SK-N-SH (cell line): ENCODE measurements around the gene GPATCH2L. TPM values are rescaled to one million over a fixed set of nuclear protein-coding genes. Genes with fewer than 3 reads are reported as not detected.

Source experiments
- CTCF ChIA-PET: fragments of 300-600, 350-600 bp; formaldehyde crosslinking; extraction: SDS; loops from one replicate; lab custom pipeline; 2021; lab: Yijun Ruan, JAX
- POLR2A ChIA-PET: fragments of 350-600 bp; sonication (Branson Sonifier 250); formaldehyde crosslinking; extraction: SDS; loops from one replicate; lab custom pipeline; 2020; ENCODE audit warnings: antibody characterized with exemption, inconsistent platforms; lab: Yijun Ruan, JAX
- DNase-seq: peaks from one replicate; pipeline ENCODE4 v3.0.0; 2012
- H2AFZ ChIP-seq: fragments of 200-600 bp; sonication (generic); 2 replicates; pipeline ENCODE4 v1.8.1; 2016; ENCODE audit warnings: antibody characterized with exemption, mild to moderate bottlenecking, low read depth
- H3F3A ChIP-seq: fragments of 200-600 bp; sonication (generic); replicated peaks from 2 replicates; pipeline ENCODE3; 2016; ENCODE audit warnings: antibody characterized with exemption, mild to moderate bottlenecking; ENCODE audit not compliant: insufficient read depth
- H3K27ac ChIP-seq, 2 experiments: fragments of 200-500 bp in 1 of 2; fragments of 200-600 bp in 1 of 2; sonication (Bioruptor generic) in 1 of 2; sonication (generic), shearing (Covaris generic) in 1 of 2; 2 replicates each; pipeline versions ENCODE4 v1.5.1 to v1.6.1; 2014 to 2016; ENCODE audit warnings: low read depth in 2 of 2, inconsistent platforms in 1 of 2, low read length in 1 of 2, mild to moderate bottlenecking in 1 of 2, mixed read lengths in 1 of 2
- H3K27me3 ChIP-seq: fragments of 200-600 bp; sonication (generic), shearing (Covaris generic); 2 replicates; pipeline ENCODE4 v1.6.1; 2016; ENCODE audit warnings: mixed run types; ENCODE audit not compliant: insufficient read depth
- H3K36me3 ChIP-seq, 2 experiments: fragments of 200-500 bp in 1 of 2; fragments of 200-600 bp in 1 of 2; sonication (Bioruptor generic) in 1 of 2; sonication (generic) in 1 of 2; replicated peaks in 1 of 2; 2 replicates each; pipeline versions ENCODE3 to v1.5.1; 2014 to 2016; ENCODE audit warnings: low read length in 1 of 2, mild to moderate bottlenecking in 1 of 2; ENCODE audit not compliant: insufficient read depth in 2 of 2, control insufficient read depth in 1 of 2
- H3K4me1 ChIP-seq, 2 experiments: fragments of 200-500 bp in 1 of 2; fragments of 200-600 bp in 1 of 2; sonication (Bioruptor generic) in 1 of 2; sonication (generic), shearing (Covaris generic) in 1 of 2; 2 replicates each; pipeline versions ENCODE4 v1.5.1 to v1.6.1; 2014 to 2016; ENCODE audit warnings: low read depth in 1 of 2, low read length in 1 of 2, mixed run types in 1 of 2; ENCODE audit not compliant: insufficient read depth in 2 of 2, control insufficient read depth in 1 of 2
- H3K4me2 ChIP-seq: fragments of 200-600 bp; sonication (generic), shearing (Covaris generic); 2 replicates; pipeline ENCODE4 v1.6.1; 2017; ENCODE audit warnings: mixed run types
- H3K4me3 ChIP-seq, 2 experiments: fragments of 200-500 bp in 1 of 2; fragments of 200-600 bp in 1 of 2; sonication (Bioruptor generic) in 1 of 2; sonication (generic), shearing (Covaris generic) in 1 of 2; 2 replicates each; pipeline versions ENCODE4 v1.5.1 to v1.8.1; 2014 to 2016; ENCODE audit warnings: low read depth in 2 of 2, inconsistent platforms in 1 of 2, low read length in 1 of 2, mild to moderate bottlenecking in 1 of 2, mixed read lengths in 1 of 2, moderate library complexity in 1 of 2
- H3K79me2 ChIP-seq: fragments of 200-600 bp; sonication (generic); 2 replicates; pipeline ENCODE4 v1.8.1; 2017; ENCODE audit warnings: mild to moderate bottlenecking; ENCODE audit not compliant: insufficient read depth
- H3K9ac ChIP-seq: fragments of 200-600 bp; sonication (generic); 2 replicates; pipeline ENCODE4 v1.6.1; 2017; ENCODE audit warnings: mixed run types
- H3K9me2 ChIP-seq: fragments of 200-600 bp; sonication (generic); 2 replicates; pipeline ENCODE4 v1.6.1; 2017; ENCODE audit warnings: mixed run types
- H3K9me3 ChIP-seq: fragments of 200-600 bp; sonication (generic); 2 replicates; pipeline ENCODE4 v1.6.1; 2017; ENCODE audit warnings: mixed run types, mild to moderate bottlenecking, moderate library complexity
- H4K20me1 ChIP-seq: fragments of 200-600 bp; sonication (generic); 2 replicates; pipeline ENCODE4 v1.6.1; 2017; ENCODE audit warnings: mild to moderate bottlenecking, mixed run types; ENCODE audit not compliant: insufficient read depth
- CHD2 ChIP-seq: fragments of 150-350 bp; IDR thresholded peaks from 2 replicates; pipeline ENCODE4 v1.6.1; 2018; ENCODE audit warnings: low read length; ENCODE audit not compliant: partially characterized antibody
- CTCF ChIP-seq: fragments of 200-600 bp; sonication (generic); IDR thresholded peaks from 2 replicates; pipeline ENCODE4 v1.6.1; 2017; ENCODE audit warnings: antibody characterized with exemption, mild to moderate bottlenecking, moderate library complexity
- EZH2phosphoT487 ChIP-seq: fragments of 200-600 bp; sonication (generic); IDR thresholded peaks from 2 replicates; pipeline ENCODE4 v1.6.1; 2017; ENCODE audit warnings: low read depth, mixed run types, mild to moderate bottlenecking, antibody characterized with exemption, moderate library complexity, borderline replicate concordance
- FOSL2 ChIP-seq: IDR thresholded peaks from 2 replicates; pipeline ENCODE4 v1.4.0; 2012; ENCODE audit warnings: low read depth, mild to moderate bottlenecking, moderate library complexity, borderline replicate concordance
- FOXJ3 ChIP-seq: sonication (generic); formaldehyde crosslinking; IDR thresholded peaks from 2 replicates; pipeline ENCODE4 v1.5.1; 2020; ENCODE audit warnings: mild to moderate bottlenecking, missing genetic modification reagents
- FOXM1 ChIP-seq: IDR thresholded peaks from 2 replicates; pipeline ENCODE4 v1.4.0; 2012; ENCODE audit warnings: low read depth, mild to moderate bottlenecking
- GABPA ChIP-seq: IDR thresholded peaks from 2 replicates; pipeline ENCODE4 v1.4.0; 2012; ENCODE audit warnings: low read depth, mild to moderate bottlenecking
- IRF3 ChIP-seq: fragments of 150-350 bp; IDR thresholded peaks from 2 replicates; pipeline ENCODE4 v1.6.1; 2016; ENCODE audit warnings: mild to moderate bottlenecking, low read depth, low read length
- NFIC ChIP-seq: IDR thresholded peaks from 2 replicates; pipeline ENCODE4 v1.4.0; 2012; ENCODE audit warnings: borderline replicate concordance
- NRF1 ChIP-seq: IDR thresholded peaks from 2 replicates; pipeline ENCODE4 v1.6.1; 2012; ENCODE audit warnings: low read depth, mild to moderate bottlenecking, low read length
- PBX3 ChIP-seq: IDR thresholded peaks from 2 replicates; pipeline ENCODE4; 2012
- RAD21 ChIP-seq: IDR thresholded peaks from 2 replicates; pipeline ENCODE4 v1.6.1; 2012; ENCODE audit warnings: mild to moderate bottlenecking, low read length
- SIN3A ChIP-seq: IDR thresholded peaks from 2 replicates; pipeline ENCODE4 v1.6.1; 2012; ENCODE audit warnings: low read depth, mild to moderate bottlenecking, low read length, moderate library complexity, borderline replicate concordance
- SMC3 ChIP-seq: IDR thresholded peaks from 2 replicates; pipeline ENCODE4 v1.6.1; 2012; ENCODE audit warnings: low read depth, low read length, improper control_type of control experiment
- TAF1 ChIP-seq: IDR thresholded peaks from 2 replicates; pipeline ENCODE4 v1.6.1; 2012; ENCODE audit warnings: low read depth, mild to moderate bottlenecking, low read length, moderate library complexity, borderline replicate concordance
- TEAD4 ChIP-seq: IDR thresholded peaks from 2 replicates; pipeline ENCODE4 v1.4.0; 2012; ENCODE audit warnings: mild to moderate bottlenecking, borderline replicate concordance; ENCODE audit not compliant: insufficient read depth
- USF1 ChIP-seq: IDR thresholded peaks from 2 replicates; pipeline ENCODE4 v1.4.0; 2012; ENCODE audit warnings: low read depth, borderline replicate concordance
- ZBTB33 ChIP-seq: IDR thresholded peaks from 2 replicates; pipeline ENCODE4 v1.4.0; 2012; ENCODE audit warnings: low read depth, borderline replicate concordance
- WGBS: methylation state at CpG from one replicate; pipeline ENCODE4 v1.1.6; 2017; ENCODE audit warnings: low lambda C conversion rate; 5-methylcytosine and 5-hydroxymethylcytosine counted together
- polyA plus RNA-seq, 3 experiments: library from polyadenylated mRNA; depleted of rRNA; stranded (reverse); fragments of >200 nt; gene quantifications; 2 replicates each; pipeline ENCODE4 v1.2.3, GENCODE V29; 2012

Gene GPATCH2L
- polyA plus RNA-seq, 1 of the 3 experiments (the other 2 are of a cell fraction), result 17.7 TPM

- Histone ChIP-seq H3K4me2 (no peak overlapping the region), H2AFZ (no peak overlapping the region), H3K27ac (no peak overlapping the region), H3K4me3 (no peak overlapping the region), H3K36me3 (no peaks in the 10 kb centered on the region), H3K9ac (no peak overlapping the region), H4K20me1 (no peaks in the 10 kb centered on the region), H3K27me3 (no peaks in the 10 kb centered on the region), H3K9me3 (no peaks in the 10 kb centered on the region), H3K79me2 (no peaks in the 10 kb centered on the region), H3K4me1 (no peaks in the 10 kb centered on the region), H3K9me2 (no peaks in the 10 kb centered on the region), H3F3A (no peaks in the 10 kb centered on the region)
- CTCF ChIA-PET, result no interaction called here
- POLR2A ChIA-PET, result no interaction called here
- no peak for TF ChIP-seq NFIC
- no peak for TF ChIP-seq EZH2phosphoT487
- TF ChIP-seq RAD21, result no peak
- TF ChIP-seq TEAD4, result no peak
- TF ChIP-seq PBX3, result no peak
- TF ChIP-seq FOSL2, result no peak
- TF ChIP-seq USF1, result no peak
- no peak for TF ChIP-seq SIN3A
- no peak for TF ChIP-seq IRF3
- no peak for TF ChIP-seq ZBTB33
- TF ChIP-seq NRF1, result no peak
- no peak for TF ChIP-seq CTCF
- no peak for TF ChIP-seq SMC3
- no peak for TF ChIP-seq CHD2
- no peak for TF ChIP-seq FOXM1
- no peak for TF ChIP-seq GABPA
- TF ChIP-seq TAF1, result no peak
- no peak for TF ChIP-seq FOXJ3
- DNase-seq, result no peak
- 64% methylated on average over 2 of the region's 2 CpGs for WGBS
These were observed 109.0 kb downstream of the GPATCH2L start for GRCh38 chr14:76260749-76261148.
